Stimulated activated CD8-positive, alpha-beta memory T cell treated with anti-CD3 and anti-CD28 coated beads, Interleukin-12 subunit alpha, Interleukin-12 subunit beta, amount 100 ng/mL, for 24 hours (primary cell): ENCODE measurements around the gene PHACTR1.

Experiments used
- DNase-seq: peaks from one replicate; pipeline ENCODE4 v3.0.0-alpha.2; 2020; ENCODE audit errors: extremely low read depth

PHACTR1 gene

DNA sequence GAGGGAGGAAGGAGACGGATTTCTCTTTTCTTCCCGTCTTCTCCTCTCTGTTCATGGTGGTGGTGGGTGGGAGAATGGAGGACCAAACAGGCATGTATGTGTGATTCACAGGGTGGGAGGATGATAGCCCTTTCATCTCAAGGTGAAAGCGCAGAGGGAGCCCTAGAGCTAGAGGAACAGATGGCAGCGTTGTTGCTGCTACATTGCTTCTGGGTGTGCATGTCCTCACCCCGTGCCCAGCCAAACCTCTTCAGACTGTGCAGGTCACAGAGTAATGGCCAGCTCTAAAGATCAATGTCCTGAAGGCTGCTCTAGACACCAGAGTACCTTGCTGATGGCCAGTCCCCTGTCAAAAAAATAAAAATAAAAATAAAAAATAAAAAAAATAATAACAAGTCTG, 310.0 kb downstream of the PHACTR1 start:
- DNase-seq, result no peak

DNA sequence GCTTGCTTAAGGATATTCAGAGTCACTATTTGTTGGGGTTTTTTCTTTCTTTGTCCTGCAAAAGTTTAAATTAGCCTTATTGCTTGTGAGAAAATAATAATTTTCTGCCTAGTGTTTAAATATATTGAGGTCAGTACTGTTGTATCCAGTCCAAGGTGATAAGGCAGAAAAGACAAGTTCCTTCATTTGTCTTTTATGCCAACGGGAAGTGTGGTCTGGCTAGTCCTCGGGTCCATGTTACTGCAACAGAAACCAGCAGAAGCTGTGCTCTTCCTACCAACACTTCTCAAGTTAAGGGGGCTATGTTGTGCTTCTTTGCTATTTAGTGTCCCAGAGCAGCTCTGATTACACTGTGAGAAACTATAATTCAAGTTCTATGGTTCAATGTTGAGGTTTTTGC, 310.6 kb downstream of the PHACTR1 start:
- DNase-seq, result no peak

DNA sequence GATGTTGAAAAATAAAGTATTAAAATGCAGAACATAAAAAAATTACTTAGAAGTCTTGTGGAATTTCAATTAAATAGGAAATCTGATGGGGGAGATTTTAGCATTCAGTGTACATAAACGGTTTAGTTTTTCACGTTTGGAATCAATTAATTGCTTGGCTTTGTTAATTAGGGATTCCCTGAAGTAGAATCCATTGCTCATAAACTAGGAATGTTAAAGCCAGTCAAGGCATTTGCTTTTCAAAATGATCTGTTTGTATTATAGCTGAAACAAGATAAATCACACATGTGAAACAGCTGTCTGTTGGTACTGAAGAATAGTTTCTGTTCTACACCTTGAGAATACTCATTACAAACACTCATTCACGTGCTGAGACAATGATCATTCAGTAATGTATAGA, 313.8 kb downstream of the PHACTR1 start:
- no peak for DNase-seq

DNA sequence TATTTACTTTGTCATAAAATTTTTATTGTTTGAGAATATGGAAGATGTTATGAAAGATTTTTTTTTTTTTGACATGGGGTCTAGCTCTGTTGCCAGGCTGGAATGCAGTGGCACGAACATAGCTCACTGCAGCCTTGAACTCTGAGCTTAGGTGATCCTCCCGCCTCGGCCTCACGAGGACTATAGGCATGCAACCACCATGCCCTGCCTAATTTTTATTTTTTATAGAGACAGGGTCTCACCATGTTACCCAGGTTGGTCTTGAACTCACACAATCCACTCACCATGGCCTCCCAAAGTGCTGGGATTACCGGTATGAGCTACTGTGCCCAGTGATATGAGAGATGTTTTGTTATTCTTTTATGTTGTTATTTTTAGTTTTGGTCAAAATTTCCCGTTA, 316.0 kb downstream of the PHACTR1 start:
- no peak for DNase-seq

DNA sequence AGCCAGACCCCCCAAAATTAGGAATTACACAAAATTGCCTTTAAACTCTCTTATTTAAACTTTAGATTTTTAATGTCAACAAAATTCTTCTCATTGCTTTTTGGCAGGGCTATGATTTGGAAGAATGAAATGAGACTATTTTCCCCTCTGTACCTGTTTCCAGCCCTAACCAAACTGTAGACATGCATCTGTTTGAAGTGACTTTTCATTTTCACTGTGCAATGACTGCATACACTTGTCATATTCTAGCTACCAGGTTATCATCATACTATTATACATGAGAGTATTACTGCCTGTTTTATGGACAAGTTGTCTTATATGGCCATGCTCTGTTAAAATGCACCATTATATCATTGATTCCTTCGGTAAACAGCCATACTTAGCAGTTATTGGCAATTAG, 316.6 kb downstream of the PHACTR1 start:
- DNase-seq, result no peak

DNA sequence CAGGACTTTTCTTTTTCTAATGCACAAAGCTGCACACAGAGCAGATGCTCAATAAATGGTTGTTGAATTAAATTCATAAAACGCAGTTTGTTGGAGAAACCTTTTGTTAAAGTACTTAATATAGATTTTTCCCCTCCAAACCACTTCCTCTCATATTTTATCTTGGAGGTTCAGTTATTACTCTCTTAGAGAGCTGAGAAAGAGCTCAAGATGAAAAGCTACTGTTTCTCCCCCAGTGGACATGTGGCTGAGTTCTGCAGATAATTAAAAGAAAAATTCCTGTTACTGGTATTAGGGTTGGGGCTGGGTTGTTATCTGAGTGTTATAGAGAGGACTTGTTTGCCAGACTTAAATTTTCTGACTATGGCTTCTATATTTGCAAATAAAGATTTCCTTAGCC, 317.7 kb downstream of the PHACTR1 start:
- DNase-seq, result no peak

DNA sequence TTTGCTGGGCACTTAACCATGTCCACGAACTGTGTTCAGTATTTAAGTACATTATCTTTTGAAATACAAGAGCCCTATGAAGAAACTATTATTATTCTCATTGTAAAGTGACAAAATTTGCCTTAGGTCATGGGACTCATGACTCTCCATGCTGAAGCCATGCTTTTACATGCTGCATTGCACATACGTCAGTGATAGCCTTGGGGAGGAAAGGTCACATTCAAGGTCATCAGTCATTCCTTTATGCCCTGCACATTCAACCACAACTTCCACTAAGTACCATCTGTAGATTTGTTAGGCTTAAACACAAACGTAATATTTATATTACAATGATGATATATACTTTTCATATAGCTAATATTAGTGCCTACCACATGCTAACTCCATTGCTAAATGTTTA, 319.0 kb downstream of the PHACTR1 start:
- no peak for DNase-seq

DNA sequence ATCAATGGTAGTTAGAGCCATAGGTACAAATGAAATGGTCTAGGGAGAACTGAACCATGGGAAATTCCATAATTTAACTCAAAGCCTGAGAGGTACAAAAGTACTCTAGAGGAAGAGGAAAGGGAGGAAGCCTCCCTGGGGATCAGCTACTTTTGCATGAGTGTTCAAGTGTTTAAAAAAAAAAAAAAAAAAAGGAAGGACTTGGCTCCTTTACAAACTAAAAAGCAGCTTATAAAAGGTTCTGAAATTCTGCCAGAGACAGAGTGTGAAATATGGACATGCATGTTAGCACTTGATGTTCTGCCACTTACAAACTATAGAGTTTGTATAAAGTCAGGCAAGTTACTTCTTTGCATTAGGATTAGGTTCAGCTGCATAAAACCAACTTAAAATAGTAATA, 321.7 kb downstream of the PHACTR1 start:
- DNase-seq, result no peak

DNA sequence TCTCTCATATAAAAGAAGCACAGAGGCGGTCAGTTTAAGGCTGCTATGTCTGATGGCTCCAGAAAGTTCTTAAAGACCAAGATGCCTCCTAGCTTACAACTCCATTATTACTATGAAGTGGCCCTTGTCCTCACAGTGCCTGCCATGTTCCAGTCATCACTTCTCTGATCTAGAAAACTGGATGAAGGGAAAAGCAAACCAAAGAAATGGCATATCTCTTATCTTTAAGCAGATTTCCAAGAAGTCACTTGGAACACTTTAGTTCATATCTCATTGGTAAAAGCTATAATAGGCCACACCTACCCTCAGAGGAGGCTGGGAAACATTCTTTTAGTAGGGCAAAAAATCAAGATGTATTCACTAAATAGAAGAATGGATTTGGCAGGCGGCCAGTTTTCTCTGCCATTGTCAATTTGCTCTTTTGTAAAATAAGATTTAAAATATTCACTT, 322.2 kb downstream of the PHACTR1 start:
- DNase-seq, result no peak

DNA sequence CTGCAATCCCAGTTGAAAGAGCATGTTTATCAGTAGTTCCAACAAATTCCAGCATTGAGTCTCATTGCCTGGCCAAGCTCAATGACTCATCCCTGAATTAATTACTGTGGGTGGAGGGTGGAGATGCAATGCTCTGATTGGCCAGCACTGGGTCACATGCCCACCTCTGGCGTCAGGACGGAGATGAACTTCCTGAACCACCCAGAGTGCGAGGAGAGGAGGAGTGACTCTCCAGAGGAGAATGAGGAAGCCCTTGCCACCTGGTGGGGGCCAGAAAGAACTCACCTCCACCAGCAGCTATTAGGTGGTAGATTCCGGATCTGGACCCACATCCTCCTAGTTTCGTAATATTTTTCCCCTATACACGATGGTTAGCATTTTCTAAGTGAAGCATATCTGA, 327.8 kb downstream of the PHACTR1 start:
- DNase-seq, result no peak

DNA sequence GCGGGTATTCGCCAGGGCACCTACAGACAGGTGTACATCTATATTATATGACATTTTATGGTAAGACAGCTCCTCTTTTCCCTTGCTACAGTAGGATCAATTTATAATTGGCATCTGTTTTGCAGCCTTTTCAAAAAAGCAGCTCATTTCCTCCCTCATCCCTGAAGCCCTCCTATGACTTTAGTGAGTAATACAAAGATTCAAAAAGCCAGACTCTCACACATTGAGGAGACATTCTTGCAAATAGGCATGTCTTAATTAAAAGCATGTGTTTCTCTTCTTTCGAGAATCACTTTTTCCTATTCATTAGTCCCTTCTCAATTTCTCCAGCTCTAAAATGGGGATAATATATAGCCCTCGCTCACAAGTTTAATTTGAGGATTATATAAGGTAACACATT, 328.3 kb downstream of the PHACTR1 start:
- DNase-seq, result no peak

DNA sequence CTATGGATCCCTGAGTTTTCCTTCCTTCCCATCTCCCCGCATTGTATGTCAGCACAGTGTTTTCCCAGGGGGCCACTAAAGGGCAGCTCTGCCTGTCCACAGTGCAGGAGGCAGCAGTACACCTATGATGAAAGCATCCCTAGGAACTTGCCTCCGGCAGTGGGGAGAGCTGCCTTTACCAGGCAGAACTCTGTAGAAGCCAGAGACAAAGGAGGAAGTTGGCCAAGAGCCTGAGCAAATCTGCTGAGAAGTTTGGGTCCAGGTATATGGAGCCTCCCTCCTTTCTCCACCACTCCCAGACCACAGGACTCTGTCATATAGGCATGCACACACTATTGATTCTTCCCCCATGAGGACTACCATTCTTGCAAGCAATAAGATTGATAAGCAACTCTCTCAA, 329.1 kb downstream of the PHACTR1 start:
- no peak for DNase-seq

DNA sequence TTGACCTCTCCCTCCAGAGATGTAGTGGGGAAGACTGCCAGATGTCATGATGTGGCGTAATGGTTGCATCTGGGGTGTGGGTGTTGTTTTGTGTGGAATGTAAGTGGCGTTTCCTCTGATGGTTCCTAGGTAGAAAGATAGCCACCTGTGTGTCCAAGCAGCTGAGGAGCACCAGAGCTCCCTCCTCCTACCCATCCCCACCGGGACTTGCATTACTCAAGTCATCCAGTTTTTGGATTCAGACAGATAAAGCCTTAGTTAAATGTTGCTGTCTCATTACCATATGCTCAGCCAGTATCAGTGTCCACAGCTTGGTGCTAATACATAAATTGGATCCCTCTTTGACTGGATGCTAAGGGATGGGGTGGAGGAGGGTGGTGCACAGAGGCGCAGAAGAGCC, 329.5 kb downstream of the PHACTR1 start:
- DNase-seq, result no peak

DNA sequence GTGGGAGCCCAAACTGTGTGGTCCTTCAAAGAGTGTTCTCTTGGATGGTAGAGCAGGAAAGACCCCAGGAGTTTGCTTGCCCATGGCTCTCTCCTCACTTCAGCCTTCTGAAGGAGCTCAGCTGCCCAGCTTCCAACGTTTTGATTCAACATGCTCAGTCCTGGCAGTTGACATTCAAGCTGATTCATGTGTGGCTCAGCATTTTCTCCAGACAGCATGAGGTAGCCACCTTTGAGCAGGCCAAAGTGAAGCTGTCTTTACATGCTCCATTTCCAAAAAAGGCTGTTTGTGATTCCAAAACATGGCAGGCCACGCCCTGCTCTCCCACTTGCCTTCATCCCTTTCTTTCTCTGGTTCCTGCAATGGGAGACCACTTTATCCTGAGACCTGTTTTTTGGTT, 331.5 kb downstream of the PHACTR1 start:
- DNase-seq, result no peak

DNA sequence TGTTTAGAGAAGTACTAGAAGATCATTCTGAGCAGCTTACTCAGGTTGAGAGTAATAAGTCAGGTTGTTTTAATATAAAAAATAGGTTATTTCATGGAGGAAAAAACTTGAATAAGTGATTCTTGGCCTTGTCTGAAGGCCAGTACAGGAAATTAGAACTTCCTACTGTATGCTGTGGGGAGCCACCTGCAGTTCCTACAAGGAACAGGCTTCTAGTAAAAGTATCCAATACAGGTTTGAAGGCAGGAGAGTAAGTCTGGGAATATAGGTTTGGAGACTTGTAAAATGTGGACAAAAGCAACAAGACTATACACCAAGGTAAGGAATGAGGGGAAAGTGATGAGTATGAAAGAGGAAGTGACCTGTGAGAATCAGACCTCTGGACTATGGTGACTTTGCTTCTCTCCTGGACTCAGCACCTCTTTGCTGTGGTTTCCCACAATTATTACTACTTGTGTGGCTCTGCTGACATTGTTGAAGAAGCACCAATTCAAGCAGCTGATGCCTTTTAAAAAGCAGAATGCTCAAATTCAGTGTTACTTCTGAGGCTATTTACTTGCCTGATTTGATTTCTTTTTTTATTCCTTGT, 333.2 kb downstream of the PHACTR1 start:
- DNase-seq, result no peak

DNA sequence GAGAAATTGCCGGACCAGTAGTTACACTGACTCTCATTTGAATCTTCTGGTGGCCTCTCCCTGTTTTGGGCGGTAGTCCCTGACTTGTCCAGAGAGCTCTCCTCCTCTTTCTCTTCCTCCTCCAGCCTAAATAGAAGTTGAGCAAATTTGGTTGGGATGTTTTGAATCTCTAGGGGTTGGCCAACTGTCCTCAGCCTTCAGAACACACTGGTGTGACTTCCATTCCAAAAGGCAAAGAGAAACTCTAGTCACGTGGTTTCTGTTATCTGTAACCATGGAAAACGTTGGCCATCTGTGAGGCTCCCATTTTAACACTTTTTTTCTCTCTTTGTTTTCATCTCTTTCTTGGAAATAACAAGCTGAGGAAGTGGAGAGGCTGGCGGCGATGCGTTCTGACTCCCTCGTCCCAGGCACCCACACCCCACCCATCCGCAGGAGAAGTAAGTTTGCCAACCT, 336.5 kb downstream of the PHACTR1 start:
- DNase-seq, result no peak

DNA sequence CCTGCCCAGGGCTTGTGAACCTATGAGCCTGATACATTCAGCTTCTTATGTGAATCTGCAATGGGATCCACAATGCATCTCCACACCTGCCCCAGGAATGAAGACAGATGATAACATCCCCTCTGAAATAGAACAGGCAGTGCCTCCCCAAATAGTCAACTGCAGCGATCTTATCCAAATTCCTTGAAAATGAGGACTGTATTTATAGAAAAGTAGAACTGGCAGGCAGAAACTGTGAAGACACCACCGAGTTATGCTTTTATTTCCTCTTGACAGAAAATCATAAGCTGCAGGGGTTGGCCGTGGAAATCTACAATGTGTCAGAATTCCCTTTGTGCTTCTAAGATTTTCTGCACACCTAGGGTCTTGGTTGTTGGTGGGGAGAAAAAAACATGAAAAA, 341.5 kb downstream of the PHACTR1 start:
- DNase-seq, result no peak

DNA sequence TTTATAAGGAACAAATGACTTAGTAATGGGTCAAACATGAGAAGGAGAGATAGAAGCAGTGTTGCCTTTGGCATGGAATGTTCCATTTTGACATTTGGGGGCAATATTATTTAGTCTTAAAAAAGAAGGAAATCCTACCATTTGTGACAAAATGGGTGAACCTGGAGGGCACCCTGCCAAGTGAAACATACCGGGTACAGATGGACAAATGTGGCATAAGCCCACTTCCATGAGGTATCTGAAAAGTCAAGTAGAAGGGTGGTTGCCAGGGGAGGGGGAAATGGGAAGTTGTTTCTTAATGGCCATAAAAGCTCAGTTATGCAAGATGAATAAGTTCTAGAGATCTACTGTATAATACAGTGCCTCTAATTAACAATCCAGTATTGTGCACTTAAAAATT, 342.5 kb downstream of the PHACTR1 start:
- DNase-seq, result no peak

DNA sequence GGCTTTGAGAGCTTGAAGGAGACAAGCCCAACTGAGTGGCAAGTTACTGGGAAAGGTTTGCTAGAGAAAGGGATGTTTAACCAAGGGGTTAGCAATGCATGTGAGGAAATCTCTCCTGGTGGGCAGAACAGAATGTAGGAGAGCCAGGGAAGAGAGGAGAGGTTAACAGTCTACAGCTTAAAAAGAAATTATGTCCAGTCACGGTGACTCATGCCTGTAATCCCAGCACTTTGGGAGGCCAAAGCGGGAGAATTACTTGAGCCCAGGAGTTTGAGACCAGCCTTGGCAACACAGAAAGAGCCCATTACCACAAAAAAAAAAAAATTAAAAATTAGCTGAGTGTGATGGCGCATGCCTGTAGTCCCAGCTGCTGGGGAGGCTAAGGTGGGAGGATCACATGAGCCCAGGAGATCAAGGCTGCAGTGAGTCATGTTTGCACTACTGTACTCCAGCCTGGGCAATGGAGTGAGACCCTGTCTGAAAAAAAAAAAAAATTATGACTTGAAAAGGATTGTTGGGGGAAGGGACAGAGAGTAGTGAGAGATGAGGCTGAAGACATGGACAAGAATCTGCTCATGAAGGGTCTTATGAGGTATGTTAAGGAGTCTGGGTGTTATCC, 346.8 kb downstream of the PHACTR1 start:
- no peak for DNase-seq

DNA sequence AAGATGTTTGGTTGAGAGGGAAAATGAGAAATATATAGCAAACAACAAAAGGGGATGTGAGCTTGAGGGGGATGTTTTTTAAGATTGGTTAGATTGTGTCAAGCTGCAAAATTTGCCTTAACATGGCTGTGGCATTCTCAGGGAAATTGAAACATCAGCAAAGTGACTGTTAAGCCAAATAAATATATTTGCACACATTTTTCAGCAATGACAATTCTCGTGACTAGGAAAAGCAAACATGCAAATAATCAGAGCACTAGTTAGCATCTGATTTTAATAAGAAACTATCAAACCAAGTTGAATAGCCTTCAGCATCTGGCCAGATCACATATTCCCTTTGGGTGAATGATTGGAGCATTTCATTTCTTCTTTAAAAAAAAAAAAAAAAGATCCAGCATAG, 349.0 kb downstream of the PHACTR1 start:
- no peak for DNase-seq

DNA sequence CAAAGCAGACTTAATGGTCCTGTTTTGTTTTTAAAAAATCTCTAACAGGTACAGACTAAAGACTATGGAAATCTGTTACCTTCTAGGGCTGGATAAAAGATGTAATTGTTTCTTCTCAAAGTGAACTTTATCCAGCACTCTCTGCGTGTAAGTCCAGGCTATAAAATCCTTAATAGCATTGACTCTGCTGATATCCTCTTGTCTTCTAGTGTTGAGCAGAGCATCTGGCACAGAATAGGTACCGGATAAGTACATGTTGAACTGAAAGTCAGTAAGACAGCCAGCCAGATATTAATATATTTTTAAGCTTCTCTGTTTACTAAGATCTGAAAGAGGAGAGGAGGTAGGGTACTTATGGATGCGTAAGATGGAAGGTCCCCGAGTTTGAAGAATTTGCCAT, 349.5 kb downstream of the PHACTR1 start:
- no peak for DNase-seq

DNA sequence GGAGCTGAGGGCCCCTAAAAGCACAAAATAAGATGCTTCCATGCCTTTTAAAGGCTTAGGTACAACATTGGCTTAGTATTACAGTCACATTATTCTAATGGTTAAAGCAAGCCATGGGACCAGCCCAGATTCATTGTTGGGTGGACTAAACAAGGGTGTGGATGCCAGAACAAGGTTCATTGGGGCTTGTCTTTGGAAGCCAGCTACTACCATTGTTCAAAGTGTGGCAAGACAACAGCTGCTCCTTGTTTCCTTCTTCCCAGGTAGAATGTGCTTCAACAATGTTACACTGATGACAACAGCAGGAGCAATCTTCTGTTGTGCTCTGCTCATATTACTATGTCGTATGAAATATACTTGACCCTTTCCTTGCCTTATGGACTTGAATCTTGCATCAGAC, 350.3 kb downstream of the PHACTR1 start:
- no peak for DNase-seq

DNA sequence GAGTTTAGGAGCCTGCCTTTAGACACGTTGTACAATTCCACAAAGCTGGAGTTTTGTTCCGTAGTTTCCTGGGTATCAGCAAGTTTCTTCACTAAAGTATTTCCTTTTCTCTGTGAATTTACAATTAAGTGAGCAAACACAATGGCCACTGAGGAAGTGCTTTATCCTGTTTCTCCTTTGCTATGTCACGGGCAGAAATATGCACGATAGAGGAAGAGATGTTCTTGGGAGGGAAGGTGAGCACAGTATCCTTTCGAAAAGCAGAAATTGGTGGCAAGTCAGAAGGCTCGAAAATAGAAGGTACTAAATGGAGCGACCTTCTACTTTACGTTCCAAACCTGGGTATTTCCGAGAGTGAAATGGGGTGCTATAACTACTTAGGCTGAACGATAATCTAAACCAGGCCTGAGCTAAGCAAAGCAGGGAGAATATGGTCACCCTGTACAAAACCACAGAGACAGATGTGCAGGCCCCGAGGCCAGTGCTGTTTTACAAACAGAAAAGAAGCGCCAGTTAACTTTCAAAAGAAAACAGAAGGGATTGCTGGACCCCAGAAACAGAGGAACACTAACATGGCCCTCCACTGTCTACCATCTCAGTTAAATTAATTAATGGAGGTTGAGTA, 352.1 kb downstream of the PHACTR1 start:
- no peak for DNase-seq
